HEK293T (cell line): ENCODE results near the gene PRRC2B.

Source experiments
- CTCF ChIA-PET: fragments of 350-600 bp; formaldehyde crosslinking; extraction: SDS; loops from one replicate; lab custom pipeline; 2021; ENCODE audit warnings: antibody characterized with exemption, inconsistent platforms; lab: Yijun Ruan, JAX
- POLR2A ChIA-PET: fragments of 350-600 bp; formaldehyde crosslinking; extraction: SDS; loops from one replicate; lab custom pipeline; 2020; ENCODE audit warnings: antibody characterized with exemption, inconsistent platforms; lab: Yijun Ruan, JAX
- DNase-seq: peaks from one replicate; pipeline ENCODE4 v3.0.0; 2012; ENCODE audit warnings: mixed read lengths; ENCODE audit errors: extremely low spot score
- ARNT ChIP-seq: fragments of 450-650 bp; IDR thresholded peaks from 2 replicates; pipeline ENCODE4 v1.6.1; 2017; ENCODE audit warnings: mild to moderate bottlenecking
- BHLHE40 ChIP-seq: fragments of 450-650 bp; IDR thresholded peaks from 2 replicates; pipeline ENCODE4 v1.6.1; 2016; ENCODE audit warnings: mild to moderate bottlenecking, moderate library complexity, borderline replicate concordance
- CTBP1 ChIP-seq: fragments of 450-650 bp; IDR thresholded peaks from 2 replicates; pipeline ENCODE4 v1.6.1; 2016; ENCODE audit warnings: borderline replicate concordance
- ELF4 ChIP-seq: fragments of 450-650 bp; IDR thresholded peaks from 2 replicates; pipeline ENCODE4 v1.6.1; 2017; ENCODE audit warnings: antibody characterized with exemption
- FOXA1 ChIP-seq: fragments of 450-650 bp; IDR thresholded peaks from 2 replicates; pipeline ENCODE4 v1.6.1; 2016; ENCODE audit warnings: mild to moderate bottlenecking
- FOXK2 ChIP-seq: fragments of 450-650 bp; IDR thresholded peaks from 2 replicates; pipeline ENCODE4 v1.6.1; 2016; ENCODE audit warnings: mild to moderate bottlenecking
- FOXM1 ChIP-seq: fragments of 450-650 bp; IDR thresholded peaks from 2 replicates; pipeline ENCODE4 v1.6.1; 2017; ENCODE audit warnings: mild to moderate bottlenecking, borderline replicate concordance
- HDGF ChIP-seq: fragments of 450-650 bp; IDR thresholded peaks from 2 replicates; pipeline ENCODE4 v1.6.1; 2017; ENCODE audit warnings: antibody characterized with exemption, borderline replicate concordance
- L3MBTL2 ChIP-seq: fragments of 450-650 bp; conservative IDR thresholded peaks from 2 replicates; pipeline ENCODE4 v1.6.1; 2016; ENCODE audit warnings: mild to moderate bottlenecking
- LEF1 ChIP-seq: fragments of 450-650 bp; IDR thresholded peaks from 2 replicates; pipeline ENCODE4 v1.6.1; 2017; ENCODE audit warnings: mild to moderate bottlenecking, borderline replicate concordance
- NFRKB ChIP-seq: fragments of 450-650 bp; IDR thresholded peaks from 2 replicates; pipeline ENCODE4 v1.6.1; 2016; ENCODE audit warnings: mild to moderate bottlenecking, moderate library complexity
- SP1 ChIP-seq: fragments of 450-650 bp; IDR thresholded peaks from 2 replicates; pipeline ENCODE4 v1.6.1; 2017
- SUZ12 ChIP-seq: fragments of 450-650 bp; IDR thresholded peaks from 2 replicates; pipeline ENCODE4 v1.6.1; 2016; ENCODE audit warnings: mild to moderate bottlenecking
- TARDBP ChIP-seq: fragments of 450-650 bp; IDR thresholded peaks from 2 replicates; pipeline ENCODE4 v1.6.1; 2016
- ZNF384 ChIP-seq: fragments of 450-650 bp; IDR thresholded peaks from 2 replicates; pipeline ENCODE4 v1.6.1; 2016
- TF ChIP-seq, protein P1 (sequence below): fragments of 450-650 bp; IDR thresholded peaks from 2 replicates; pipeline ENCODE4 v1.6.1; 2016

Gene PRRC2B

DNA sequence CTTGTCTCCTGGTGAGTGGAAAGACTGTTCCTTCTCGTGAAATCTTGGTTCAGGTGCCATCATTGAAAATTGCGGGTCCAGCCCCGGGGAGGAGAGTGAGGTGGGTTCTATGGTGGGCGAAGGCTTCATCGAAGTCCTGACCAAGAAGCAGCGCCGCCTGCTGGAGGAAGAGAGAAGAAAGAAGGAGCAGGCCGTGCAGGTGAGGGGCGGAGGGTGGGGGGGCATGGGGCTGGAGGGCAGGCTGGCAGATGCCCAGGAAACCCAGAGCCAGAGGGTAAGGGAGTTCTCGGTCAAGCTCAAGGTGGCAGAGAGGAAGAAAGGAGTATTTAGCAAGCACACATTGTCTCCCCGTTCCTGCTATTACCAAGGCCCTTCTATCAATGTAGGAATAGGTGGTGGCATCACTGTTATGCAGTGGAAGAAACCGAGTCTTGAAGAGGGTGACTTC is 84.6 kb downstream of the PRRC2B start:
- ChIA-PET POLR2A (no interaction called here), CTCF (interaction anchor here (0.7 to 1.1 kb wide), 3 partner anchors 17 to 73 kb away, joined by 3 to 4 read pairs (median 3); no protein-coding TSS in a partner anchor)
- TF ChIP-seq, protein P1, sequence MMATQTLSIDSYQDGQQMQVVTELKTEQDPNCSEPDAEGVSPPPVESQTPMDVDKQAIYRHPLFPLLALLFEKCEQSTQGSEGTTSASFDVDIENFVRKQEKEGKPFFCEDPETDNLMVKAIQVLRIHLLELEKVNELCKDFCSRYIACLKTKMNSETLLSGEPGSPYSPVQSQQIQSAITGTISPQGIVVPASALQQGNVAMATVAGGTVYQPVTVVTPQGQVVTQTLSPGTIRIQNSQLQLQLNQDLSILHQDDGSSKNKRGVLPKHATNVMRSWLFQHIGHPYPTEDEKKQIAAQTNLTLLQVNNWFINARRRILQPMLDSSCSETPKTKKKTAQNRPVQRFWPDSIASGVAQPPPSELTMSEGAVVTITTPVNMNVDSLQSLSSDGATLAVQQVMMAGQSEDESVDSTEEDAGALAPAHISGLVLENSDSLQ: no peak
- TF ChIP-seq CTBP1 (no peak), L3MBTL2 (no peak), SUZ12 (no peak), FOXA1 (no peak), TARDBP (no peak), HDGF (no peak), NFRKB (no peak), ZNF384 (no peak), FOXM1 (no peak), ELF4 (no peak), BHLHE40 (no peak)
- DNase-seq: peak; percentile 67

- POLR2A ChIA-PET: no interaction called here
- CTCF ChIA-PET: no interaction called here
- TF ChIP-seq TARDBP (no peak), ZNF384 (no peak), LEF1 (no peak), SP1 (no peak), FOXK2 (no peak), ARNT (no peak), CTBP1 (no peak), HDGF (no peak)
- DNase-seq: no peak
Measured at GRCh38 chr9:131478911-131479310, 85.0 kb downstream of the PRRC2B start.

GRCh38 chr9:131480258-131480657 is 86.4 kb downstream of the PRRC2B start:
- no peak for DNase-seq
- ChIA-PET POLR2A (interaction anchor here (0.9 kb wide), 1 partner anchor 107 kb away, joined by 3 read pairs; no protein-coding TSS in a partner anchor), CTCF (no interaction called here)
- TF ChIP-seq SUZ12 (no peak), L3MBTL2 (no peak), ARNT (no peak), HDGF (no peak), NFRKB (no peak), CTBP1 (no peak), FOXA1 (no peak), ELF4 (no peak), SP1 (no peak), TARDBP (no peak), BHLHE40 (no peak), ZNF384 (no peak), FOXM1 (no peak), FOXK2 (no peak), LEF1 (no peak)
- TF ChIP-seq, protein P1: no peak

GRCh38 chr9:131481441-131482342 is 87.8 kb downstream of the PRRC2B start:
- TF ChIP-seq FOXM1 (no peak), SUZ12 (no peak), FOXA1 (no peak), ELF4 (no peak), FOXK2 (no peak), ZNF384 (no peak), CTBP1 (no peak), LEF1 (no peak), TARDBP (no peak), HDGF (no peak), L3MBTL2 (no peak), ARNT (no peak), SP1 (no peak), BHLHE40 (no peak), NFRKB (no peak)
- TF ChIP-seq, protein P1: no peak
- no peak for DNase-seq
- ChIA-PET POLR2A (interaction anchor here (0.8 kb wide), 1 partner anchor 108 kb away, joined by 3 read pairs; no protein-coding TSS in a partner anchor), CTCF (no interaction called here)

- TF ChIP-seq BHLHE40: no peak
- CTCF ChIA-PET: no interaction called here
- POLR2A ChIA-PET: no interaction called here
- DNase-seq: no peak
Measured at GRCh38 chr9:131482343-131483006, 88.6 kb downstream of the PRRC2B start.
